IMR-90 (cell line): ENCODE results near the gene LEO1. TPM values are rescaled to one million over a fixed set of nuclear protein-coding genes. Genes with fewer than 3 reads are reported as not detected.

Experiments used
- ATAC-seq: fragments of 200-7000 bp; cut with Tn5 transposase; 2 replicates; pipeline ENCODE4 v1.9.1; 2020; ENCODE audit warnings: low read depth, mild to moderate bottlenecking, moderate library complexity
- BruUV-seq: library from RNA; stranded (reverse); fragments of 400-500 nt; replicated peaks from 2 replicates; lab custom pipeline; 2021; lab: Mats Ljungman, UMichigan
- CTCF ChIA-PET: fragments of 300-600 bp; formaldehyde crosslinking; extraction: SDS; loops from one replicate; lab custom pipeline; 2021; ENCODE audit warnings: antibody characterized with exemption; lab: Yijun Ruan, JAX
- POLR2A ChIA-PET: fragments of 300-600 bp; sonication (Branson Sonifier 250); formaldehyde crosslinking; loops from one replicate; lab custom pipeline; 2022; ENCODE audit warnings: antibody characterized with exemption; ENCODE audit not compliant: unreplicated experiment; lab: Charles Lee
- DNase-seq: peaks from one replicate; pipeline ENCODE4 v3.0.0; 2013
- H2AFZ ChIP-seq: replicated peaks from 2 replicates; pipeline ENCODE3; 2013; ENCODE audit warnings: low read length, mild to moderate bottlenecking; ENCODE audit not compliant: poor library complexity
- H2AK5ac ChIP-seq: 2 replicates; pipeline ENCODE4 v1.6.1; 2013; ENCODE audit warnings: low read depth, low read length, inconsistent platforms
- H2AK9ac ChIP-seq: replicated peaks from 2 replicates; pipeline ENCODE3; 2013; ENCODE audit warnings: mild to moderate bottlenecking, low read depth, low read length, moderate library complexity; ENCODE audit not compliant: poor library complexity
- H2BK120ac ChIP-seq: 2 replicates; pipeline ENCODE4 v1.6.1; 2013; ENCODE audit warnings: low read depth, low read length, inconsistent platforms
- H2BK15ac ChIP-seq: 3 replicates; pipeline ENCODE4 v1.6.1; 2013; ENCODE audit warnings: low read depth, low read length, inconsistent platforms
- H2BK20ac ChIP-seq: 2 replicates; pipeline ENCODE4 v1.6.1; 2013; ENCODE audit warnings: low read depth, mild to moderate bottlenecking, inconsistent platforms, low read length, moderate library complexity
- H2BK5ac ChIP-seq: 2 replicates; pipeline ENCODE4 v1.6.1; 2013; ENCODE audit warnings: mild to moderate bottlenecking, low read depth, low read length, inconsistent platforms; ENCODE audit not compliant: poor library complexity, severe bottlenecking
- H3K14ac ChIP-seq: replicated peaks from 2 replicates; pipeline ENCODE4 v1.6.1; 2013; ENCODE audit warnings: low read depth, low read length, inconsistent platforms
- H3K18ac ChIP-seq: 2 replicates; pipeline ENCODE4 v1.6.1; 2013; ENCODE audit warnings: low read depth, low read length, control low read depth
- H3K23ac ChIP-seq: 2 replicates; pipeline ENCODE4 v1.6.1; 2013; ENCODE audit warnings: low read depth, low read length, inconsistent platforms
- H3K27ac ChIP-seq: 2 replicates; pipeline ENCODE4 v1.5.1; 2013; ENCODE audit warnings: mild to moderate bottlenecking, control low read depth, low read length; ENCODE audit not compliant: insufficient read depth
- H3K27me3 ChIP-seq: 2 replicates; pipeline ENCODE4 v1.6.1; 2013; ENCODE audit warnings: low read length; ENCODE audit not compliant: control insufficient read depth, insufficient read depth
- H3K36me3 ChIP-seq: 2 replicates; pipeline ENCODE4 v1.6.1; 2013; ENCODE audit warnings: low read length, mixed read lengths; ENCODE audit not compliant: control insufficient read depth, insufficient read depth
- H3K4ac ChIP-seq: 2 replicates; pipeline ENCODE4 v1.6.1; 2013; ENCODE audit warnings: low read depth, low read length, inconsistent platforms
- H3K4me1 ChIP-seq: 2 replicates; pipeline ENCODE4 v1.6.1; 2013; ENCODE audit warnings: low read length, mixed read lengths; ENCODE audit not compliant: control insufficient read depth, insufficient read depth
- H3K4me2 ChIP-seq: 2 replicates; pipeline ENCODE4 v1.6.1; 2013; ENCODE audit warnings: low read depth, mild to moderate bottlenecking, control low read depth, low read length, moderate library complexity
- H3K4me3 ChIP-seq: 2 replicates; pipeline ENCODE4 v1.5.1; 2013; ENCODE audit warnings: low read depth, mild to moderate bottlenecking, control low read depth, low read length, moderate library complexity; ENCODE audit not compliant: insufficient read depth
- H3K56ac ChIP-seq: 2 replicates; pipeline ENCODE4 v1.6.1; 2013; ENCODE audit warnings: low read length, inconsistent platforms; ENCODE audit not compliant: insufficient read depth; ENCODE audit errors: extremely low read depth
- H3K79me1 ChIP-seq, 2 experiments: 2 replicates each; pipeline ENCODE4 v1.6.1; 2013; ENCODE audit warnings: low read length in 2 of 2, inconsistent platforms in 1 of 2, low read depth in 1 of 2
- H3K9ac ChIP-seq: 2 replicates; pipeline ENCODE4 v1.6.1; 2013; ENCODE audit warnings: low read depth, low read length, control low read depth
- H3K9me1 ChIP-seq: 2 replicates; pipeline ENCODE4 v1.6.1; 2013; ENCODE audit warnings: low read length, inconsistent platforms; ENCODE audit not compliant: insufficient read depth
- H3K9me3 ChIP-seq: 2 replicates; pipeline ENCODE4 v1.6.1; 2013; ENCODE audit warnings: low read length; ENCODE audit not compliant: control insufficient read depth, insufficient read depth
- H4K20me1 ChIP-seq: 2 replicates; pipeline ENCODE4 v1.6.1; 2013; ENCODE audit warnings: low read length, inconsistent platforms; ENCODE audit not compliant: insufficient read depth
- H4K5ac ChIP-seq: 2 replicates; pipeline ENCODE4 v1.6.1; 2013; ENCODE audit warnings: mild to moderate bottlenecking, low read depth, low read length, control low read depth
- H4K8ac ChIP-seq, 2 experiments: 2 replicates each; pipeline ENCODE4 v1.6.1; 2013; ENCODE audit warnings: low read depth in 2 of 2, low read length in 2 of 2, control low read depth in 1 of 2, inconsistent platforms in 1 of 2
- H4K91ac ChIP-seq: 2 replicates; pipeline ENCODE4 v1.6.1; 2013; ENCODE audit warnings: low read depth, low read length, inconsistent platforms; ENCODE audit not compliant: insufficient read depth
- BHLHE40 ChIP-seq: fragments of 150-350 bp; IDR thresholded peaks from 2 replicates; pipeline ENCODE4 v1.6.1; 2016; ENCODE audit warnings: mild to moderate bottlenecking, low read depth, low read length
- CEBPB ChIP-seq: IDR thresholded peaks from 2 replicates; pipeline ENCODE4 v1.6.1; 2012; ENCODE audit warnings: low read depth, low read length, improper control_type of control experiment
- CHD1 ChIP-seq: IDR thresholded peaks from 2 replicates; pipeline ENCODE4 v1.6.1; 2012; ENCODE audit warnings: low read depth, low read length, improper control_type of control experiment
- CTCF ChIP-seq: conservative IDR thresholded peaks from 2 replicates; pipeline ENCODE4 v1.5.1; 2012; ENCODE audit warnings: mild to moderate bottlenecking, low read depth, low read length, improper control_type of control experiment
- ELK1 ChIP-seq: fragments of 150-350 bp; IDR thresholded peaks from 2 replicates; pipeline ENCODE4 v1.6.1; 2016; ENCODE audit warnings: low read depth, mild to moderate bottlenecking, low read length, moderate library complexity, borderline replicate concordance
- FOS ChIP-seq: fragments of 150-350 bp; IDR thresholded peaks from 2 replicates; pipeline ENCODE4 v1.6.1; 2016; ENCODE audit warnings: low read depth, low read length
- MAFK ChIP-seq: IDR thresholded peaks from 2 replicates; pipeline ENCODE4 v1.6.1; 2012; ENCODE audit warnings: low read depth, low read length, improper control_type of control experiment
- MAZ ChIP-seq: IDR thresholded peaks from 2 replicates; pipeline ENCODE4 v1.6.1; 2012; ENCODE audit warnings: low read depth, mild to moderate bottlenecking, low read length, improper control_type of control experiment, moderate library complexity, borderline replicate concordance
- MXI1 ChIP-seq: IDR thresholded peaks from 2 replicates; pipeline ENCODE4 v1.6.1; 2012; ENCODE audit warnings: low read depth, mild to moderate bottlenecking, low read length, moderate library complexity, borderline replicate concordance
- NFE2L2 ChIP-seq: fragments of 150-350 bp; IDR thresholded peaks from 2 replicates; pipeline ENCODE4 v1.6.1; 2016; ENCODE audit warnings: low read depth, mild to moderate bottlenecking, low read length
- POLR2A ChIP-seq: IDR thresholded peaks from 2 replicates; pipeline ENCODE4 v1.6.1; 2012; ENCODE audit warnings: mild to moderate bottlenecking, low read depth, low read length
- RAD21 ChIP-seq: IDR thresholded peaks from 2 replicates; pipeline ENCODE4 v1.6.1; 2012; ENCODE audit warnings: low read length, improper control_type of control experiment
- RCOR1 ChIP-seq: IDR thresholded peaks from 2 replicates; pipeline ENCODE4 v1.6.1; 2012; ENCODE audit warnings: mild to moderate bottlenecking, low read length, improper control_type of control experiment; ENCODE audit not compliant: insufficient replicate concordance
- RFX5 ChIP-seq: IDR thresholded peaks from 2 replicates; pipeline ENCODE4 v1.8.0; 2012; ENCODE audit warnings: low read depth, mild to moderate bottlenecking, low read length, moderate library complexity
- SMC3 ChIP-seq: fragments of 150-350 bp; IDR thresholded peaks from 2 replicates; pipeline ENCODE4 v1.6.1; 2016; ENCODE audit warnings: low read depth, mild to moderate bottlenecking, antibody characterized with exemption, low read length, moderate library complexity
- USF2 ChIP-seq: fragments of 150-350 bp; IDR thresholded peaks from 2 replicates; pipeline ENCODE4 v1.6.1; 2017; ENCODE audit warnings: mild to moderate bottlenecking, antibody characterized with exemption, low read length, low read depth
- WGBS, 2 experiments: methylation state at CpG; one replicate each; pipeline versions ENCODE4 v1.1.5 to v1.1.7; 2013; ENCODE audit warnings: missing lambda C conversion rate in 2 of 2; ENCODE audit not compliant: insufficient read length in 1 of 2; ENCODE audit errors: extremely low coverage in 2 of 2; 5-methylcytosine and 5-hydroxymethylcytosine counted together
- dilution Hi-C: fragments of 300-500 bp; cut with HindIII; formaldehyde crosslinking; loops from one replicate; pipeline ENCODE4 v1.14.3; 2018; ENCODE audit warnings: low sequenced_read_pairs; ENCODE audit not compliant: unreplicated experiment
- in situ Hi-C: fragments of 300-500 bp; cut with MboI; formaldehyde crosslinking; loops from 3 replicates; pipeline ENCODE4 v1.14.3; 2019; ENCODE audit warnings: low sequenced_read_pairs, inconsistent platforms, mixed read lengths
- intact Hi-C: fragments of 100-400 bp; cut with micrococcal nuclease; formaldehyde crosslinking; loops from 2 replicates; pipeline ENCODE4 v1.10.0; 2022
- polyA plus RNA-seq, 3 experiments: library from polyadenylated mRNA; depleted of rRNA; stranded (reverse); fragments of >200 nt; gene quantifications; 2 replicates each; pipeline ENCODE4 v1.2.3, GENCODE V29; 2012; ENCODE audit warnings: low replicate concordance in 1 of 3
- total RNA-seq: library from RNA; depleted of rRNA; stranded (reverse); fragments of >200 nt; gene quantifications from 2 replicates; pipeline ENCODE4 v1.2.3, GENCODE V29; 2012

LEO1 gene
- total and polyA plus RNA-seq, 2 of the 4 experiments (the other 2 are of a cell fraction), result 9.0 to 11.5 TPM

- Histone ChIP-seq H2BK15ac (no peak overlapping the region), H4K20me1 (peaks cover 19% of the 10 kb centered on the region; the same call in 1 of the 2 replicates), H3K9me3 (no peaks in the 10 kb centered on the region), H3K27me3 (no peaks in the 10 kb centered on the region), H3K27ac (no peak overlapping the region), H3K9me1 (peaks cover 9% of the 10 kb centered on the region; the same call in 1 of the 2 replicates), H3K4me3 (no peak overlapping the region), H4K91ac (no peak overlapping the region), H3K18ac (no peak overlapping the region), H2BK120ac (no peak overlapping the region), H3K4me1 (0 out of 2 replicates have a peak, but pooled peaks cover 2% of the 10 kb centered on the region), H3K9ac (no peak overlapping the region), H3K4me2 (no peak overlapping the region), H3K14ac (no peak overlapping the region), H2BK5ac (no peak overlapping the region), H3K4ac (no peak overlapping the region), H2AK5ac (no peak overlapping the region), H3K79me1 (peaks cover 21 to 50% of the 10 kb centered on the region in 2 experiments), H4K5ac (no peak overlapping the region), H2BK20ac (no peak overlapping the region), H4K8ac (no peak overlapping the region), H3K36me3 (peaks cover 10% of the 10 kb centered on the region; the same call in 1 of the 2 replicates), H2AFZ (no peak overlapping the region), H2AK9ac (no peak overlapping the region), H3K56ac (no peak overlapping the region), H3K23ac (no peak overlapping the region)
- TF ChIP-seq SMC3 (no peak), RAD21 (no peak), MXI1 (no peak), ELK1 (no peak), CEBPB (no peak), POLR2A (no peak), RCOR1 (no peak), NFE2L2 (no peak), MAZ (no peak), RFX5 (no peak), FOS (no peak), CTCF (no peak), MAFK (no peak), USF2 (no peak), CHD1 (no peak), BHLHE40 (no peak)
- 100% methylated on average over 3 of the region's 4 CpGs; no CpG with 5 or more reads in 1 of the 2 experiments for WGBS, 2 experiments
- in situ Hi-C loops (no loop called here), dilution Hi-C loops (no loop called here), intact Hi-C loops (no loop called here)
- CTCF ChIA-PET, result no interaction called here
- DNase-seq (peak; percentile 28), ATAC-seq (no peak; the same call in 1 of the 2 replicates)
- POLR2A ChIA-PET, result no interaction called here
- no TSS peak for BruUV-seq
Observed at GRCh38 chr15:51966192-51966591, 5.4 kb downstream of the LEO1 start.
